Epithelial cell of proximal tubule (primary cell): Measurements from ENCODE around the gene AQP12B. TPM values are rescaled to one million over a fixed set of nuclear protein-coding genes. Genes with fewer than 3 reads are reported as not detected.

Source experiments
- DNase-seq: peaks from one replicate; pipeline ENCODE4 v3.0.0-alpha.2; 2011; ENCODE audit warnings: low read depth
- H3K4me3 ChIP-seq: 2 replicates; pipeline ENCODE4 v1.5.1; 2011; ENCODE audit warnings: low read depth, mild to moderate bottlenecking, low read length
- CTCF ChIP-seq: conservative IDR thresholded peaks from 2 replicates; pipeline ENCODE4 v1.5.1; 2012; ENCODE audit warnings: low read depth, mild to moderate bottlenecking, low read length
- total RNA-seq: library from RNA; depleted of rRNA; stranded (reverse); fragments of >200 nt; gene quantifications from 2 replicates; pipeline ENCODE4 v1.2.3, GENCODE V29; 2015

The AQP12B gene
- total RNA-seq, 1 donor from 2014 or later = not detected

GRCh38 chr2:240651185-240651584 lies 31.5 kb downstream of the AQP12B start:
- H3K4me3 ChIP-seq = no peak overlapping the region
- DNase-seq = no peak
- TF ChIP-seq CTCF = no peak

GRCh38 chr2:240650254-240650965 lies 32.3 kb downstream of the AQP12B start:
- no peak overlapping the region for H3K4me3 ChIP-seq
- no peak for TF ChIP-seq CTCF
- DNase-seq = no peak

- no peak overlapping the region for H3K4me3 ChIP-seq
- TF ChIP-seq CTCF = no peak
- DNase-seq = no peak
Measured at GRCh38 chr2:240649331-240649730, 33.4 kb downstream of the AQP12B start.

GRCh38 chr2:240648650-240649275 lies 33.9 kb downstream of the AQP12B start:
- no peak for TF ChIP-seq CTCF
- H3K4me3 ChIP-seq = no peak overlapping the region
- no peak for DNase-seq

GRCh38 chr2:240648155-240648649 lies 34.5 kb downstream of the AQP12B start:
- DNase-seq = no peak
- TF ChIP-seq CTCF = no peak
- no peak overlapping the region for H3K4me3 ChIP-seq

GRCh38 chr2:240647503-240648154 lies 35.1 kb downstream of the AQP12B start:
- no peak for DNase-seq
- no peak overlapping the region for H3K4me3 ChIP-seq
- TF ChIP-seq CTCF = no peak
